HepG2 (cell line): ENCODE data around the gene TRAIP. TPM values are rescaled to one million over a fixed set of nuclear protein-coding genes. Genes with fewer than 3 reads are reported as not detected.

Experiments
- JDP2 ChIP-seq: sonication (generic); formaldehyde crosslinking; IDR thresholded peaks from 2 replicates; pipeline ENCODE4 v1.8.1; 2022; ENCODE audit warnings: missing genetic modification reagents, borderline replicate concordance
- TFDP1 ChIP-seq: IDR thresholded peaks from 2 replicates; pipeline ENCODE4 v1.6.1; 2016; ENCODE audit warnings: missing compliant biosample characterization, missing genetic modification reagents, borderline replicate concordance
- ZNF275 ChIP-seq: sonication (generic); formaldehyde crosslinking; IDR thresholded peaks from 2 replicates; pipeline ENCODE4 v1.8.0; 2022; ENCODE audit warnings: missing genetic modification reagents, mild to moderate bottlenecking, inconsistent platforms, borderline replicate concordance
- ZNF407 ChIP-seq: sonication (generic); formaldehyde crosslinking; IDR thresholded peaks from one replicate; pipeline ENCODE4 v1.5.1; 2020; ENCODE audit warnings: mild to moderate bottlenecking, missing genetic modification reagents; ENCODE audit errors: not compliant biosample characterization
- polyA plus RNA-seq, 8 experiments: library from polyadenylated mRNA; depleted of rRNA in 3 of 8; stranded (reverse) in 7 of 8; unstranded in 1 of 8; fragments of >200 nt; fragmentation: Illumina TruSeq in 4 of 8; extraction: Trizol in 4 of 8; gene quantifications; 2 replicates each; pipeline versions ENCODE4 v1.2.1 to v1.2.3, GENCODE V29; 2011 to 2016; ENCODE audit warnings: low read depth in 4 of 8, missing spikeins in 1 of 8, mixed read lengths in 1 of 8; ENCODE audit not compliant: insufficient read depth in 1 of 8
- total RNA-seq, 5 experiments: library from RNA; depleted of rRNA; stranded (reverse); fragments of >200 nt; fragmentation: Illumina TruSeq; extraction: Trizol; gene quantifications; 2 replicates each; pipeline ENCODE4 v1.2.3, GENCODE V29; 2016; ENCODE audit warnings: low read depth in 1 of 5
- TF ChIP-seq, protein P1 (sequence below), 2 experiments: fragments of 450-650 bp in 1 of 2; sonication (generic) in 1 of 2; formaldehyde crosslinking in 1 of 2; IDR thresholded peaks; 2 replicates each; pipeline versions ENCODE4 v1.6.1 to v1.8.0; 2016 to 2022; ENCODE audit warnings: antibody characterized with exemption in 1 of 2, mild to moderate bottlenecking in 1 of 2, missing genetic modification reagents in 1 of 2

Gene TRAIP
- total and polyA plus RNA-seq, 2 of the 13 experiments (the other 11 are each of a cell fraction or from before 2014, with no cell fraction given) = 13.9 to 23.9 TPM

- peak; percentile 54; the same call in 1 of the 2 replicates for TF ChIP-seq TFDP1 (CRISPR knock-in tag)
- no peak for TF ChIP-seq ZNF275
- TF ChIP-seq, protein P1, sequence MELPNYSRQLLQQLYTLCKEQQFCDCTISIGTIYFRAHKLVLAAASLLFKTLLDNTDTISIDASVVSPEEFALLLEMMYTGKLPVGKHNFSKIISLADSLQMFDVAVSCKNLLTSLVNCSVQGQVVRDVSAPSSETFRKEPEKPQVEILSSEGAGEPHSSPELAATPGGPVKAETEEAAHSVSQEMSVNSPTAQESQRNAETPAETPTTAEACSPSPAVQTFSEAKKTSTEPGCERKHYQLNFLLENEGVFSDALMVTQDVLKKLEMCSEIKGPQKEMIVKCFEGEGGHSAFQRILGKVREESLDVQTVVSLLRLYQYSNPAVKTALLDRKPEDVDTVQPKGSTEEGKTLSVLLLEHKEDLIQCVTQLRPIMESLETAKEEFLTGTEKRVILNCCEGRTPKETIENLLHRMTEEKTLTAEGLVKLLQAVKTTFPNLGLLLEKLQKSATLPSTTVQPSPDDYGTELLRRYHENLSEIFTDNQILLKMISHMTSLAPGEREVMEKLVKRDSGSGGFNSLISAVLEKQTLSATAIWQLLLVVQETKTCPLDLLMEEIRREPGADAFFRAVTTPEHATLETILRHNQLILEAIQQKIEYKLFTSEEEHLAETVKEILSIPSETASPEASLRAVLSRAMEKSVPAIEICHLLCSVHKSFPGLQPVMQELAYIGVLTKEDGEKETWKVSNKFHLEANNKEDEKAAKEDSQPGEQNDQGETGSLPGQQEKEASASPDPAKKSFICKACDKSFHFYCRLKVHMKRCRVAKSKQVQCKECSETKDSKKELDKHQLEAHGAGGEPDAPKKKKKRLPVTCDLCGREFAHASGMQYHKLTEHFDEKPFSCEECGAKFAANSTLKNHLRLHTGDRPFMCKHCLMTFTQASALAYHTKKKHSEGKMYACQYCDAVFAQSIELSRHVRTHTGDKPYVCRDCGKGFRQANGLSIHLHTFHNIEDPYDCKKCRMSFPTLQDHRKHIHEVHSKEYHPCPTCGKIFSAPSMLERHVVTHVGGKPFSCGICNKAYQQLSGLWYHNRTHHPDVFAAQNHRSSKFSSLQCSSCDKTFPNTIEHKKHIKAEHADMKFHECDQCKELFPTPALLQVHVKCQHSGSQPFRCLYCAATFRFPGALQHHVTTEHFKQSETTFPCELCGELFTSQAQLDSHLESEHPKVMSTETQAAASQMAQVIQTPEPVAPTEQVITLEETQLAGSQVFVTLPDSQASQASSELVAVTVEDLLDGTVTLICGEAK (IDR thresholded peaks at IDR 0.05) = no peak
- TF ChIP-seq, protein P1 (CRISPR knock-in tag; IDR thresholded peaks at IDR 0.05) = peak; percentile 13; the same call in 1 of the 2 replicates
- no peak for TF ChIP-seq ZNF407 (CRISPR knock-in tag)
- TF ChIP-seq JDP2 (CRISPR knock-in tag) = no peak
Measured at GRCh38 chr3:49802719-49803464, 53.5 kb downstream of the TRAIP start, which contains the start of gene INKA1 (continued).
